Measurements from ENCODE around the gene KIF20B.

KIF20B gene

DNA sequence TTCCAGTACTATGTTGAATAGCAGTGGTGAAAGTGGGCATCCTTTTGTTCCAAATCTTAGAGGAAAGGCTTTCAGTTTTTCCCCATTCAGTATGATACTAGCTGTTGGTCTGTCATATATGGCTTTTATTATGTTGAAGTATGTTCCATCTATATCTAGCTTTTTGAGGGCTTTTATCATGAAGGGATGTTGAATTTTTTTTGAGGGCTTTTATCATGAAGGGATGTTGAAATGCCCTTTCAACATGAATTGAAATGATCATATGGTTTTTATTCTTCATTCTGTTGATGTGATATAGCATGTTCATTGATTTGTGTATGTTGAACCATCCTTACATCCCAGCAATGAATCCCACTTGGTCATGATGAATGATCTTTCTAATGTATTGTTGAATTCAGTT, 75.3 kb downstream of the KIF20B start:
- no peaks in the 10 kb centered on the region for H3K27me3 ChIP-seq (ENCODE audit: low read length)
- no peaks in the 10 kb centered on the region for H3K9me2 ChIP-seq (replicated peaks; ENCODE audit: insufficient read depth, low read length)
- peaks cover 3% of the 10 kb centered on the region; the same call in 1 of the 2 replicates for H3K79me2 ChIP-seq (ENCODE audit: insufficient read depth, low read length)
- no peaks in the 10 kb centered on the region for H4K20me1 ChIP-seq (ENCODE audit: low read depth, low read length)
- no peak overlapping the region for H3K9ac ChIP-seq (ENCODE audit: low read length)
- H3F3A ChIP-seq (ENCODE audit: insufficient read depth): peaks cover 5% of the 10 kb centered on the region; the same call in 1 of the 2 replicates
- H3K4me2 ChIP-seq (ENCODE audit: low read depth, low read length, poor library complexity, severe bottlenecking): no peak overlapping the region
- no peak for TF ChIP-seq EZH2phosphoT487 (conservative IDR thresholded peaks at IDR 0.05; ENCODE audit: low read length)
- TF ChIP-seq, protein P1, sequence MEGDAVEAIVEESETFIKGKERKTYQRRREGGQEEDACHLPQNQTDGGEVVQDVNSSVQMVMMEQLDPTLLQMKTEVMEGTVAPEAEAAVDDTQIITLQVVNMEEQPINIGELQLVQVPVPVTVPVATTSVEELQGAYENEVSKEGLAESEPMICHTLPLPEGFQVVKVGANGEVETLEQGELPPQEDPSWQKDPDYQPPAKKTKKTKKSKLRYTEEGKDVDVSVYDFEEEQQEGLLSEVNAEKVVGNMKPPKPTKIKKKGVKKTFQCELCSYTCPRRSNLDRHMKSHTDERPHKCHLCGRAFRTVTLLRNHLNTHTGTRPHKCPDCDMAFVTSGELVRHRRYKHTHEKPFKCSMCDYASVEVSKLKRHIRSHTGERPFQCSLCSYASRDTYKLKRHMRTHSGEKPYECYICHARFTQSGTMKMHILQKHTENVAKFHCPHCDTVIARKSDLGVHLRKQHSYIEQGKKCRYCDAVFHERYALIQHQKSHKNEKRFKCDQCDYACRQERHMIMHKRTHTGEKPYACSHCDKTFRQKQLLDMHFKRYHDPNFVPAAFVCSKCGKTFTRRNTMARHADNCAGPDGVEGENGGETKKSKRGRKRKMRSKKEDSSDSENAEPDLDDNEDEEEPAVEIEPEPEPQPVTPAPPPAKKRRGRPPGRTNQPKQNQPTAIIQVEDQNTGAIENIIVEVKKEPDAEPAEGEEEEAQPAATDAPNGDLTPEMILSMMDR (IDR thresholded peaks at IDR 0.05; ENCODE audit: insufficient read depth, low read length, poor library complexity, severe bottlenecking): no peak
- no peak overlapping the region for H3K4me3 ChIP-seq (ENCODE audit: insufficient read depth, low read length, poor library complexity, severe bottlenecking)
- H3K27ac ChIP-seq (ENCODE audit: low read depth, low read length): no peak overlapping the region
- H3K36me3 ChIP-seq (ENCODE audit: low read length): peaks cover 62% of the 10 kb centered on the region
- no peak overlapping the region for H2AFZ ChIP-seq (ENCODE audit: low read depth, low read length, severe bottlenecking)
- no peaks in the 10 kb centered on the region for H3K9me3 ChIP-seq (ENCODE audit: insufficient read depth, low read length)

DNA sequence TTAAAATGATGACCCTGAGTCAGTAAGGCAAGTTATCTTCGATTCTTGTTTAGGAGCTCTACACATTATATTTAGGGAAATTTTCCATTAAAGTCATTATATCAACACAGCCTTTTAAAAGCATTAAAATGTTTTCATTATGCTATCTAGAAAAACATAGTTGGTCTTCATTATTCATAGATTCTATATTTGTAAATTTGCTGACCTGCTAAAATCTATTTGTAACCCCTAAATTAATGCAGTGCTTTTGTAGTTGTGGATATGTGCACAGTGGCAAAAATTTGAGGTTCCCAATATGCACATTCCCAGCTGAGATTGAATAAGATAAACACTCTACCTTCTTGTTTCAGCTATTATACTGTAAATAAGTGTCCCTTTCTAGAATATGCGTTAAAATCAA, 81.1 kb downstream of the KIF20B start:
- no peaks in the 10 kb centered on the region for H3K27me3 ChIP-seq (ENCODE audit: low read length)
- H3F3A ChIP-seq (ENCODE audit: insufficient read depth): no peaks in the 10 kb centered on the region
- H2AFZ ChIP-seq (ENCODE audit: low read depth, low read length, severe bottlenecking): no peak overlapping the region
- H3K36me3 ChIP-seq (ENCODE audit: low read length): peaks cover 22% of the 10 kb centered on the region; the same call in 1 of the 2 replicates
- H3K9me2 ChIP-seq (replicated peaks; ENCODE audit: insufficient read depth, low read length): no peaks in the 10 kb centered on the region
- H3K4me2 ChIP-seq (ENCODE audit: low read depth, low read length, poor library complexity, severe bottlenecking): no peak overlapping the region
- H3K9me3 ChIP-seq (ENCODE audit: insufficient read depth, low read length): no peaks in the 10 kb centered on the region
- no peaks in the 10 kb centered on the region for H4K20me1 ChIP-seq (ENCODE audit: low read depth, low read length)
- no peak overlapping the region for H3K9ac ChIP-seq (ENCODE audit: low read length)
- TF ChIP-seq, protein P1 (IDR thresholded peaks at IDR 0.05; ENCODE audit: insufficient read depth, low read length, poor library complexity, severe bottlenecking): no peak
- TF ChIP-seq EZH2phosphoT487 (conservative IDR thresholded peaks at IDR 0.05; ENCODE audit: low read length): no peak
- no peak overlapping the region for H3K4me3 ChIP-seq (ENCODE audit: insufficient read depth, low read length, poor library complexity, severe bottlenecking)
- no peaks in the 10 kb centered on the region for H3K79me2 ChIP-seq (ENCODE audit: insufficient read depth, low read length)
- no peak overlapping the region for H3K27ac ChIP-seq (ENCODE audit: low read depth, low read length)

DNA sequence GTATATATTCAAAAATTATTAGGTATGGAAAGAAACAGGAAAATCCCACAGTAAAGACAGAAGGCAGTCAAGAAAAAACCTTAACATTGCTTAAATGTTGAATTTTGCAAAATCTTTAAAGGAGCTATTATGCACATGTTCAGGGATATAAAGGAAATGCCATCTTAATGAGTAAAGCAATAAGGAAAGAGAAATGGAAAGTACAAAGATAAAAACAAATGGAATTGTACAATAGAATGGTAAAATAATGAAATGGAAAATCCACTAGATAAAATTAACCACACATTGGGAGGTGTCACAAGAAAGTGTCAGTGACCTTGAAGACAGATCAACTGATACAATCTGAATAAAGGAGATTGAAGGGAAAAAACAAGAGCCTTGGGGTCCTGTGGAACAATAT, 82.0 kb downstream of the KIF20B start:
- no peak overlapping the region for H3K9ac ChIP-seq (ENCODE audit: low read length)
- H4K20me1 ChIP-seq (ENCODE audit: low read depth, low read length): no peaks in the 10 kb centered on the region
- no peak overlapping the region for H2AFZ ChIP-seq (ENCODE audit: low read depth, low read length, severe bottlenecking)
- no peaks in the 10 kb centered on the region for H3K27me3 ChIP-seq (ENCODE audit: low read length)
- no peaks in the 10 kb centered on the region for H3K79me2 ChIP-seq (ENCODE audit: insufficient read depth, low read length)
- H3F3A ChIP-seq (ENCODE audit: insufficient read depth): no peaks in the 10 kb centered on the region
- H3K9me3 ChIP-seq (ENCODE audit: insufficient read depth, low read length): no peaks in the 10 kb centered on the region
- no peak overlapping the region for H3K27ac ChIP-seq (ENCODE audit: low read depth, low read length)
- H3K4me3 ChIP-seq (ENCODE audit: insufficient read depth, low read length, poor library complexity, severe bottlenecking): no peak overlapping the region
- no peak overlapping the region for H3K4me2 ChIP-seq (ENCODE audit: low read depth, low read length, poor library complexity, severe bottlenecking)
- no peak for TF ChIP-seq EZH2phosphoT487 (conservative IDR thresholded peaks at IDR 0.05; ENCODE audit: low read length)
- TF ChIP-seq, protein P1 (IDR thresholded peaks at IDR 0.05; ENCODE audit: insufficient read depth, low read length, poor library complexity, severe bottlenecking): no peak
- peaks cover 13% of the 10 kb centered on the region; the same call in 1 of the 2 replicates for H3K36me3 ChIP-seq (ENCODE audit: low read length)
- no peaks in the 10 kb centered on the region for H3K9me2 ChIP-seq (replicated peaks; ENCODE audit: insufficient read depth, low read length)
